Upper lobe of left lung (tissue), 6 donors: ENCODE measurements around the gene RBM12. TPM values are rescaled to one million over a fixed set of nuclear protein-coding genes. Genes with fewer than 3 reads are reported as not detected.

Experiments used
- ATAC-seq, 2 donors: fragments of 200-7000 bp; cut with Tn5 transposase; one replicate each; pipeline ENCODE4 v1.9.1; 2022; ENCODE audit warnings: mild to moderate bottlenecking in 2 of 2, moderate library complexity in 2 of 2; ENCODE audit not compliant: low FRiP score in 2 of 2
- DNase-seq, 2 donors: peaks; one replicate each; pipeline ENCODE4 v3.0.0-alpha.2; 2019 to 2020
- H3K27ac ChIP-seq, 4 donors: fragments of 200-600 bp; sonication (generic); one replicate each; pipeline ENCODE4 v1.5.1; 2016 to 2019
- H3K27me3 ChIP-seq, 4 donors: fragments of 200-600 bp; sonication (generic); one replicate each; pipeline ENCODE4 v1.5.1; 2017 to 2019
- H3K36me3 ChIP-seq, 4 donors: fragments of 200-600 bp; sonication (generic); one replicate each; pipeline ENCODE4 v1.5.1; 2016 to 2019
- H3K4me1 ChIP-seq, 4 donors: fragments of 200-600 bp; sonication (generic); one replicate each; pipeline ENCODE4 v1.5.1; 2018 to 2019
- H3K4me3 ChIP-seq, 4 donors: fragments of 200-600 bp; sonication (generic); one replicate each; pipeline ENCODE4 v1.5.1; 2017 to 2019; ENCODE audit warnings: mild to moderate bottlenecking in 2 of 4, moderate library complexity in 1 of 4
- H3K9me3 ChIP-seq, 4 donors: fragments of 200-600 bp; sonication (generic); one replicate each; pipeline ENCODE4 v1.5.1; 2018 to 2019
- EP300 ChIP-seq, 4 donors: sonication (generic); formaldehyde crosslinking; IDR thresholded peaks; one replicate each; pipeline ENCODE4 v1.5.1; 2017; ENCODE audit warnings: antibody characterized with exemption in 4 of 4, control low read depth in 2 of 4
- POLR2A ChIP-seq, 4 donors: fragments of 450-650 bp; IDR thresholded peaks; one replicate each; pipeline ENCODE4 v1.5.1; 2016 to 2017; ENCODE audit warnings: antibody characterized with exemption in 4 of 4, mild to moderate bottlenecking in 2 of 4
- POLR2AphosphoS5 ChIP-seq, 2 donors: sonication (generic); formaldehyde crosslinking; IDR thresholded peaks; one replicate each; pipeline ENCODE4 v1.5.1; 2017; ENCODE audit warnings: antibody characterized with exemption in 2 of 2
- WGBS, 2 donors: methylation state at CpG; one replicate each; pipeline ENCODE4 v1.1.5; 2017 to 2018; 5-methylcytosine and 5-hydroxymethylcytosine counted together
- total RNA-seq, 6 donors: library from RNA; depleted of rRNA in 4 of 6; stranded (reverse); fragments of >200 nt in 4 of 6; gene quantifications; one replicate each; pipeline versions ENCODE4 v1.1.0 to v1.2.1, GENCODE V29; 2016 to 2021
- TF ChIP-seq, protein P1 (sequence below), 6 experiments: fragments of 450-650 bp in 4 of 6; fragments of 200-600 bp in 2 of 6; sonication (generic) in 2 of 6; IDR thresholded peaks; one replicate each; pipeline ENCODE4 v1.5.1; 2016 to 2019; ENCODE audit warnings: antibody characterized with exemption in 6 of 6
- donor health status: DM: no; HTN: no; CAD: no; lungs with moderate emphysema.
- donor health status: DM: no; HTN: yes; CAD: no; lungs with severe emphysema.

The RBM12 gene
- total RNA-seq, 6 donors from 2014 or later: 14.1 to 64.9 (median 31.4) TPM

DNA sequence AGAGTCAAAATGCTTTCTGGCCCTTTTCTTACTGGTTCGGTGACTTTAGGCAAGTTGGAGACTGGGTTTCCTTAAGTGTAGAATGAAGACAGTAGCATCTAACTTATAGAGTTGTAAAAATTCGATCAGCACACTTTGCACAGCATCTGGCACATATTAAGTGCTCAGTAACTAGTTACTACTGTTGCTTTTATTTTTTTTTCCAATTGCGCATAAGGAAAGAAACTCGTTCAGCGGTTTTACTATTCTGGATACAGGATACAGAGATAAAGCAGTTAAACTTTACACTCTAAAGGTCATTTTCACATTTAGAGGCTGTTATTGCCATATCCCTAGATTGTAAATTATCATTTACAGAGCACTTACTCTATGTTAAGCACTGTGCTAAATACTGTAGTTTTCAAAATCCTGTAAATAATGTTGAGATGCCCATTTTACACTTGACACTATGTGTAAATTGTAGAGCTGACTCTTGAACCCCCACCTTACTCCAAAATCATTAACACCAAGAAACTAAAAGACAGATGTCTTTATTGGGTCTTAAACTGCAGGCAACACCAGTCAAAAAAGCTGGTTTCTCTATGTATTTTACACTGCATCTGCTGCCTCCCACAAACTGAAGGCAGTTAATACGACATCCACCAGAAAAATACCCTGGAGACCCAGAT lies 35.4 kb upstream of the RBM12 start:
- DNase-seq (no peak), ATAC-seq (no peak)
- H3K36me3 ChIP-seq: peaks cover 26 to 58% (median 40%) of the 10 kb centered on the region in 4 donors
- TF ChIP-seq EP300 (IDR thresholded peaks at IDR 0.05): no peak
- TF ChIP-seq, protein P1, sequence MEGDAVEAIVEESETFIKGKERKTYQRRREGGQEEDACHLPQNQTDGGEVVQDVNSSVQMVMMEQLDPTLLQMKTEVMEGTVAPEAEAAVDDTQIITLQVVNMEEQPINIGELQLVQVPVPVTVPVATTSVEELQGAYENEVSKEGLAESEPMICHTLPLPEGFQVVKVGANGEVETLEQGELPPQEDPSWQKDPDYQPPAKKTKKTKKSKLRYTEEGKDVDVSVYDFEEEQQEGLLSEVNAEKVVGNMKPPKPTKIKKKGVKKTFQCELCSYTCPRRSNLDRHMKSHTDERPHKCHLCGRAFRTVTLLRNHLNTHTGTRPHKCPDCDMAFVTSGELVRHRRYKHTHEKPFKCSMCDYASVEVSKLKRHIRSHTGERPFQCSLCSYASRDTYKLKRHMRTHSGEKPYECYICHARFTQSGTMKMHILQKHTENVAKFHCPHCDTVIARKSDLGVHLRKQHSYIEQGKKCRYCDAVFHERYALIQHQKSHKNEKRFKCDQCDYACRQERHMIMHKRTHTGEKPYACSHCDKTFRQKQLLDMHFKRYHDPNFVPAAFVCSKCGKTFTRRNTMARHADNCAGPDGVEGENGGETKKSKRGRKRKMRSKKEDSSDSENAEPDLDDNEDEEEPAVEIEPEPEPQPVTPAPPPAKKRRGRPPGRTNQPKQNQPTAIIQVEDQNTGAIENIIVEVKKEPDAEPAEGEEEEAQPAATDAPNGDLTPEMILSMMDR (IDR thresholded peaks at IDR 0.05): no peak
- TF ChIP-seq POLR2AphosphoS5 (IDR thresholded peaks at IDR 0.05): no peak
- no peak for TF ChIP-seq POLR2A (IDR thresholded peaks at IDR 0.05)
- WGBS, 2 donors: 22 to 26% methylated on average over 6 of the region's 6 CpGs
- peak overlapping the region; percentile 61 to 95 (median 84) for H3K4me3 ChIP-seq
- no peaks in the 10 kb centered on the region for H3K9me3 ChIP-seq
- peak overlapping the region; percentile 86 to 96 (median 94) for H3K27ac ChIP-seq
- no peaks in the 10 kb centered on the region for H3K27me3 ChIP-seq
- H3K4me1 ChIP-seq: peaks cover 15 to 39% (median 22%) of the 10 kb centered on the region in 4 donors

DNA sequence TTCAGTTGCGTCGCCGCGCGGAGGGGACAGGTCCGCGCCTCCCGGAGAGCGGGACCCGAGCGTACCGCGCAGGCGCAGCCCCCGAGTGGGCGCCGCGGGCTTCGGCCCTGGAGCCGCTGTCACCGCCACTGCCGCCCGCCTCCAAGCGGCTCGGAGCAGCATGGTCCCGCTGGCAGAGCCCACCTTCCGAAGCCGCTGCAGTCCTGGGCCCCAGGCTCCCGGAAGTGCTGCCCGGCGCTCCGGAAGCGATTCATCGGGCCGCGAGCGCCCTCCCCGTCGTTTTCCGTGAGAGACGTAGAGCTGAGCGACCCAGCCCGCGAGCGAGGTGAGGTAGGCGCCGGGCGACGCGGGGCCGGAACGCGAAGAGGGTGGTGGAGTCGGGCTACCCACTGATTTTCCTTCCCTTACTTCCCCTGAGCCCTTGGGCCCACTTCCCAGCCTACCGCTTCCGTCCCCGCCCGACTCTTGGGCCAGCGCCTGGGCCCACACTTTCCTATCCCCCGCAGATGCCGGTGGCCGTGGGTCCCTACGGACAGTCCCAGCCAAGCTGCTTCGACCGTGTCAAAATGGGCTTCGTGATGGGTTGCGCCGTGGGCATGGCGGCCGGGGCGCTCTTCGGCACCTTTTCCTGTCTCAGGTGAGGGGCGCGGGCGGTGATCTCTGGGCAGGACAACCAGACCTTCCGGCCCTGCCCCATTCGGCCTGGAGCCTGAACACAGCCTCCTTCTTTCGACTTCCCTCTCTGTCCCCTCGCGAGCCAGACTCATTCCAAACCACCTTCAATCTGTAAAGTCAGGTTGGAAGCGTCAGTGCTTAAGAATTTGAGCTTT lies 34.6 kb upstream of the RBM12 start, which contains the start of the genes NFS1 and ROMO1:
Gene NFS1, minus strand, starts transcription at position 226 of the 830 bp plus-strand sequence. Its CDS starts 64 bp downstream, at position 162.
Gene ROMO1, plus strand, starts transcription at position 279 of the 830 bp plus-strand sequence. Its CDS starts 228 bp downstream, at position 507.
- H3K4me1 ChIP-seq: peaks cover 15 to 39% (median 22%) of the 10 kb centered on the region in 4 donors
- ATAC-seq (peak; percentile 91 to 95), DNase-seq (peak; percentile 83 to 97)
- H3K27ac ChIP-seq: peak within 1 kb of the TSS; percentile 86 to 96 (median 94)
- no peaks in the 10 kb centered on the region for H3K27me3 ChIP-seq
- TF ChIP-seq EP300 (IDR thresholded peaks at IDR 0.05) (no peak), POLR2A (IDR thresholded peaks at IDR 0.05) (peak in 2 of 4 donors; percentile 34 to 77), POLR2AphosphoS5 (IDR thresholded peaks at IDR 0.05) (peak; percentile 69 to 84)
- TF ChIP-seq, protein P1 (IDR thresholded peaks at IDR 0.05): peak in 4 of 6 experiments; percentile 26 to 65 (median 53)
- WGBS, 2 donors: 0 to 1% methylated on average over 10 to 39 of the region's 81 CpGs
- H3K36me3 ChIP-seq: peaks cover 19 to 57% (median 33%) of the 10 kb centered on the region in 4 donors
- no peaks in the 10 kb centered on the region for H3K9me3 ChIP-seq
- H3K4me3 ChIP-seq: peak within 1 kb of the TSS; percentile 61 to 95 (median 84)

DNA sequence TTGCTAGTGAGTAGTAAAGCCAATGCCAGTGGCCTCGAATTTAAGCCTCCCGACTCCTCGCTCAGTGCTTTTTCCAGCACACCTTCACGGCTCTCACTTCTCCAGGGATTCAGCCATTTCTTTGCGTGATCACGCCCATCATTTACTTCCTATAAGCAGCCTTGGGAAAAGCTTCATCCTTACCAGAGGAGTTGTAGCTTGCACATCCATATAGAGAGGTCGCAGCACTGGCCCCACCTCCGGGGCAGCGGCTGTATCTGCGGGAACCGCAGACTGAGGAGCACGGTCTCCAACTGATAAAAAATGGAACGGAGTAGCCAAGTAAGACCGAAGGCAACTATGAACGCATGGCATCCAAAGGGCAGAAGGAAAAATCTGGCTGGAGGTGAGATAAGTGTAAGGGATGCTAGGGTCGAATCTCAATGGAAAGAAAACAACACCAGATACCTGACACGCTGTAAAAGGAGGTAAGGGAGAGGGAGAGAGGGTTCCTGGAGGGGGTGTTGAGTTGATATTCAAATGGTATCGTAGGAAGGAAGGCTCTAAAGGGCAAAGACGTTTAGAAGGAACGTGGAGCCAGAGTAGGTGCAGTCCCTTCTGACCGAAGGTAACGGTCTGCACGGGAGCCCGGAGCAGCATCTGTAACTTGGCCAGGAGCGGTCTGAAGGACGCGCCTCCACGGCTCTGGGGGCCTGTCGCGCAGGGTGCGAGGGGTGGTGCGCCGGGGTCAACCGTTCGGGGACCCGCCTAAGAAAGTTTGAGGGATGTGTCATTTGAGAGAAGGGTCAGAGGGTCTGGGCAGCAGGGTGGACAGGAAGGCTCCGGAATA lies 33.8 kb upstream of the RBM12 start:
- Histone ChIP-seq H3K36me3 (peaks cover 15 to 57% (median 28%) of the 10 kb centered on the region in 4 donors), H3K4me1 (peaks cover 15 to 39% (median 22%) of the 10 kb centered on the region in 4 donors), H3K4me3 (peak overlapping the region; percentile 61 to 95 (median 84)), H3K9me3 (no peaks in the 10 kb centered on the region), H3K27ac (peak overlapping the region; percentile 86 to 96 (median 94)), H3K27me3 (no peaks in the 10 kb centered on the region)
- 8 to 9% methylated on average over 31 to 36 of the region's 37 CpGs for WGBS, 2 donors
- DNase-seq (peak; percentile 26 to 48), ATAC-seq (peak; percentile 3 to 50)
- no peak for TF ChIP-seq POLR2A (IDR thresholded peaks at IDR 0.05)

DNA sequence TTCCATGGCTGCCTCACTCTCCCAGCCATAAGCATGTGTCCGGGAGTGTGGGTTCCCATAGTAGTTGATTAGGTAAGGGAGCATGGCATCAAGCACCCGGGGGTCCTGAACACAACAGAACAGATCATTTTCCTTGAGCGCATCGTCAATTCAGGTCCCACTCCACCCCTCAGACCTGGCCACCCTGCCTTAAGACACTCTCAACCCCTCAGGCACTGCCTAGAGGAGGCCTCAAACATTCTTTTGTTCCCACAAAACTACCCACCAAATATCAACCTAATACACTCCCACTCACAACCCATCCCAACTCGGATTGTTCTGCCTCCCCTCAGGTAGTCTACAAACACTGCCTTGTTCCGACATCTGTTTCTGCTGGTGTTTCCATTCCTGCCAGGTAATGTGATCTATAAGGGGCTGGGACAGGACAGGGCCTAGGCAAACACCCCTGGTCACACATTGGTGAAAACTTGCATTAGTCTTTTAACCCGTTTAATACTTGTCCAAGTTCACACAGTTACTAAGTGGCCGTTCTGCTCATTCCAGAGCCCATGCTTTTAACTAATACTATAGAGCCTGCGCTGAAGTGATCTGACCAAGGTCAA lies 33.1 kb upstream of the RBM12 start:
- DNase-seq (no peak), ATAC-seq (no peak)
- TF ChIP-seq POLR2A (IDR thresholded peaks at IDR 0.05): no peak
- TF ChIP-seq, protein P1 (IDR thresholded peaks at IDR 0.05): no peak
- no peak for TF ChIP-seq EP300 (IDR thresholded peaks at IDR 0.05)
- TF ChIP-seq POLR2AphosphoS5 (IDR thresholded peaks at IDR 0.05): no peak
- no peaks in the 10 kb centered on the region for H3K27me3 ChIP-seq
- H3K27ac ChIP-seq: no peak overlapping the region
- peaks cover 12 to 57% (median 25%) of the 10 kb centered on the region in 4 donors for H3K36me3 ChIP-seq
- H3K9me3 ChIP-seq: no peaks in the 10 kb centered on the region
- H3K4me1 ChIP-seq: peaks cover 15 to 39% (median 22%) of the 10 kb centered on the region in 4 donors
- WGBS, 2 donors: 77 to 81% methylated on average over 9 of the region's 9 CpGs
- H3K4me3 ChIP-seq: peak overlapping the region in 2 of 4 donors; percentile 79 to 95
